ENCODE measurements around the gene ACVRL1.
A peak's percentile ranks its signal among the peaks of the same experiment; 100 is the strongest.

Gene ACVRL1

GRCh38 chr12:51907083-51907855 lies at the start of gene ACVRL1:
Gene ACVRL1 (plus strand): TSS chr12:51907504. CDS start chr12:51912475, 4,971 bp downstream.
- DNase-seq (ENCODE audit: low spot score): peak; percentile 43

GRCh38 chr12:51860986-51861385 lies 46.3 kb upstream of the ACVRL1 start:
- DNase-seq (ENCODE audit: low spot score): no peak

GRCh38 chr12:51862947-51863346 lies 44.4 kb upstream of the ACVRL1 start:
- no peak for DNase-seq (ENCODE audit: low spot score)

GRCh38 chr12:51863363-51863932 lies 43.9 kb upstream of the ACVRL1 start:
- DNase-seq (ENCODE audit: low spot score): no peak

- DNase-seq (ENCODE audit: low spot score): peak; percentile 24
Observed at GRCh38 chr12:51863933-51864832, 43.1 kb upstream of the ACVRL1 start.

- DNase-seq (ENCODE audit: low spot score): peak; percentile 10
Observed at GRCh38 chr12:51864833-51865670, 42.3 kb upstream of the ACVRL1 start.

GRCh38 chr12:51865757-51866270 lies 41.5 kb upstream of the ACVRL1 start:
- no peak for DNase-seq (ENCODE audit: low spot score)

GRCh38 chr12:51866324-51866723 lies 41.0 kb upstream of the ACVRL1 start:
- DNase-seq (ENCODE audit: low spot score): no peak

- DNase-seq (ENCODE audit: low spot score): no peak
Observed at GRCh38 chr12:51866762-51867161, 40.5 kb upstream of the ACVRL1 start.

- no peak for DNase-seq (ENCODE audit: low spot score)
Observed at GRCh38 chr12:51867371-51867770, 39.9 kb upstream of the ACVRL1 start.

- DNase-seq (ENCODE audit: low spot score): no peak
Observed at GRCh38 chr12:51867796-51868428, 39.4 kb upstream of the ACVRL1 start.

- peak; percentile 38 for DNase-seq (ENCODE audit: low spot score)
Observed at GRCh38 chr12:51868821-51869495, 38.3 kb upstream of the ACVRL1 start.

- no peak for DNase-seq (ENCODE audit: low spot score)
Observed at GRCh38 chr12:51869496-51869865, 37.8 kb upstream of the ACVRL1 start.

GRCh38 chr12:51869931-51870330 lies 37.4 kb upstream of the ACVRL1 start:
- no peak for DNase-seq (ENCODE audit: low spot score)

GRCh38 chr12:51870504-51870903 lies 36.8 kb upstream of the ACVRL1 start:
- no peak for DNase-seq (ENCODE audit: low spot score)

- no peak for DNase-seq (ENCODE audit: low spot score)
Observed at GRCh38 chr12:51871126-51871525, 36.2 kb upstream of the ACVRL1 start.

- DNase-seq (ENCODE audit: low spot score): no peak
Observed at GRCh38 chr12:51871918-51872688, 35.2 kb upstream of the ACVRL1 start.

- no peak for DNase-seq (ENCODE audit: low spot score)
Observed at GRCh38 chr12:51872689-51872981, 34.7 kb upstream of the ACVRL1 start.

- no peak for DNase-seq (ENCODE audit: low spot score)
Observed at GRCh38 chr12:51873251-51873994, 33.9 kb upstream of the ACVRL1 start.

Measured in AG08395 (cell line).